D721Med (cell line): ENCODE results near the gene BCL7C.

ENCODE experiments used
- DNase-seq: peaks from one replicate; pipeline ENCODE4 v3.0.0; 2011; ENCODE audit warnings: low spot score; ENCODE audit not compliant: insufficient read length
- FAIRE-seq: peaks from 2 replicates; lab custom pipeline; 2011; peaks lifted over from hg19 to GRCh38; lab: Jason Lieb, UNC
- TF ChIP-seq, protein P1 (sequence below): IDR thresholded peaks from 2 replicates; pipeline ENCODE4 v1.5.1; 2012; ENCODE audit warnings: mild to moderate bottlenecking, control low read depth; ENCODE audit not compliant: insufficient read depth; ENCODE audit errors: missing control alignments

BCL7C gene

DNA sequence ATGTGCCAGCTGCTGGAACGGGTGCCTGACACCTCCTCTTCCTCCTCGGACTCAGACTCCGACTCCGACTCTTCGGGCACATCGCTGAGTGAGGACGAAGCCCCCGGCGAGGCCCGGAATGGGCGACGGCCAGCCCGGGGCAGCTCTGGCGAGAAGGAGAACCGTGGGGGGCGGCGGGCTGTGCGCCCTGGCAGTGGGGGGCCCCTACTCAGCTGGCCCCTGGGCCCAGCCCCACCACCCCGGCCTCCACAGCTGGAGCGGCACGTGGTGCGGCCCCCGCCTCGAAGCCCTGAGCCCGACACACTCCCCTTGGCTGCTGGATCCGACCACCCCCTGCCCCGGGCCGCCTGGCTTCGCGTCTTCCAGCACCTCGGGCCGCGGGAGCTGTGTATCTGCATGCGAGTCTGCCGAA is 36.3 kb upstream of the BCL7C start:
- TF ChIP-seq, protein P1, sequence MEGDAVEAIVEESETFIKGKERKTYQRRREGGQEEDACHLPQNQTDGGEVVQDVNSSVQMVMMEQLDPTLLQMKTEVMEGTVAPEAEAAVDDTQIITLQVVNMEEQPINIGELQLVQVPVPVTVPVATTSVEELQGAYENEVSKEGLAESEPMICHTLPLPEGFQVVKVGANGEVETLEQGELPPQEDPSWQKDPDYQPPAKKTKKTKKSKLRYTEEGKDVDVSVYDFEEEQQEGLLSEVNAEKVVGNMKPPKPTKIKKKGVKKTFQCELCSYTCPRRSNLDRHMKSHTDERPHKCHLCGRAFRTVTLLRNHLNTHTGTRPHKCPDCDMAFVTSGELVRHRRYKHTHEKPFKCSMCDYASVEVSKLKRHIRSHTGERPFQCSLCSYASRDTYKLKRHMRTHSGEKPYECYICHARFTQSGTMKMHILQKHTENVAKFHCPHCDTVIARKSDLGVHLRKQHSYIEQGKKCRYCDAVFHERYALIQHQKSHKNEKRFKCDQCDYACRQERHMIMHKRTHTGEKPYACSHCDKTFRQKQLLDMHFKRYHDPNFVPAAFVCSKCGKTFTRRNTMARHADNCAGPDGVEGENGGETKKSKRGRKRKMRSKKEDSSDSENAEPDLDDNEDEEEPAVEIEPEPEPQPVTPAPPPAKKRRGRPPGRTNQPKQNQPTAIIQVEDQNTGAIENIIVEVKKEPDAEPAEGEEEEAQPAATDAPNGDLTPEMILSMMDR = no peak
- DNase-seq = no peak
- FAIRE-seq = no peak

DNA sequence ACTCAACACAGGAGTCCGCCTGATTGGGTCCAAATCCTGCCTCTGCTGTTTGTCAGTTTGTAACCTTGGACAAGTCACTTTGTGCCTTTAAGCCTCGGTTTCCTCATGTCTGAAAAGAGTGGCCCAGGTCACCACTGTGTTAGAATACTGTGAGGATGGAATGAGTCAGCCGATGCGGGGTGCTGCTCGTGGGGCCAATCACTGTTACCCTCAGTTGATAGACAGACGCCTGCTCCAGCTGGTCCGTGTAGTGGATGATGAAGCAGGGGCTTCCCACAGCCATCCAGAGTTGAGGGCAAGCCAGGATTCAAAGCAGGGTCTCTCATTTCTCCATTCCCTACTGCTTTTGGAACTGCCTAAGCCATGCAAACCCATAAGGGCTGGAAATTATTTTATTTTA is 35.3 kb upstream of the BCL7C start:
- TF ChIP-seq, protein P1 = no peak
- FAIRE-seq (no peak), DNase-seq (no peak)

DNA sequence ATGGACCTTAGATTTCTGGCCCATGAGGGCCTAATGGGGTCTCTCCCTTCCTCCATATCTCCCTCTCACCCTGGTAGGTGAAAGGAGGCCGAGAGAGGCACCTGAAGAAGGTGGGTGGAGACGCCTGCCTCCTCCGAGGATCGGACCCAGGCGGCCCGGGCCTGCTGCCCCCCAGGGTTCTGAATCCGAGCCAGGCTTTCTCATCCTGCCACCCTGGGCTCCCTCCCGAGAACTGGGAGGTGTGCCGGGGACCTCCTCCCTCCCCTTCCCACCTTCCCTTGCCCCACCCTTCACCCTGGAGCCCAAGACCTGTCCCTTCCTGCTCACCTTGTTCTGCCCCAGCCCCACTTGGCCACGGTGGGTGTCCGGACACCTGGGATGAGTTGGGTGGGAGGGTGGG is 34.5 kb upstream of the BCL7C start:
- TF ChIP-seq, protein P1 = no peak
- FAIRE-seq = no peak
- no peak for DNase-seq

DNA sequence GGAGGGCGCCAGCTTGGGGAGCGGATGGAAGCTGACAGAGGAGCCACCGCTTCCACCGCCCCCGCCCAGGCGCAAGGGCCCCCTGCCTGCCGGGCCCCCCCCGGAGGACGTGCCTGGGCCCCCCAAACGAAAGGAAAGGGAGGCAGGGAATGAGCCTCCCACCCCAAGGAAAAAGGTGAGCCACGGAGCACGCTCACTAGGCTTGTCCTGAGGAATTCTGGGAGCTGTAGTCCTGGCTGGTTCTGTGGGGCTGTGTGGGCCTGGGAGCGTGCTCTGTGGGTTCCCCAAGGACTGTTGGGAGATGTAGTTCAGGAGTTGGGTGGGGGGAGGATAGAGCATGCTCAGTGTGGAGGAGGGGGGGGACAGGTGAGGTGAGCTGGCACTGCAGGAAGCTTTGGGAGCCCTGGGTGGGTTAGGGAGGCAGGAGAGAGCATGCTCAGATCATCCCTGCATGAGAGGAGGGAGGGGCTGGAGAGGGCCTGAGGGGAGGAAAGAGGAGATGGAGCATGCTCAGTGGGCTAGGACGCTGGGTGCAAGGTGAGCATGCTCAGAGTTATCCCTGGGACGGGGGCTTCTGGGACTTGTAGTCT is 34.0 kb upstream of the BCL7C start:
- TF ChIP-seq, protein P1 = no peak
- DNase-seq = peak; percentile 94
- no peak for FAIRE-seq

DNA sequence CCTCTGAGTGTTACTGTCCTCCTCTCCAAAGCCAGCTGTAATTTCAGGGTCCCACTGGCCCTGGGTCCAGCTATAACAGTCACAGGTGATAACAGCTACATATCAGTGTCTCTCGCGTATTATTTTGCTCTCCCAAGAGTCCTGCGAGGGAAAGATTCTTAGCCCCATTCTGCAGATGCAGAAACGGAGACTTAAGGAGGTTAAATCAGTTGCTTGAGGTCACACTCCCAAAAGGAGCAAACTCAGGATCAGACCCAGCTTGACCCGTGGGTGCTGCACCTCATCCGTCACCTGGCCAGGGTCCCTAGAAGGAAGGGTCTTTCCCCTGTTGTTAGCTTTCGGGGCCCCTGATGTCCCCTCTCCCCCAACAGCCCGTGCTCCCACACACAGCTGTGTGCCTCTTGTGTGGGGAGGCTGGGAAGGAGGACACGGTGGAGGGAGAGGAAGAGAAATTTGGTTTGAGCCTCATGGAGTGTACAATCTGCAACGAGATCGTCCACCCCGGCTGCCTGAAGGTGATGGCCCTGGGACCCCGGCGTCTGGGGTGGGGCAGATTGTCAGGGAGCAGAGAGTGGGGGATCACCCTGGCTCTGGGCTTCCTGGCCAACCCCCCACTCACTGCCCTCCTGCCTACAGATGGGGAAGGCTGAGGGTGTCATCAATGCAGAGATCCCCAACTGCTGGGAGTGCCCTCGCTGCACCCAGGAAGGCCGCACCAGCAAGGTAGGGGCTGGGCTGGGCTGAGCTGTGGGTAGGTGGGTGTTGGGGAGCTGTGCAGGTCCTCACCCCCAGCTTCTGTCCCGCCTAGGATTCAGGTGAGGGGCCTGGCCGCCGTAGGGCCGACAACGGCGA is 33.3 kb upstream of the BCL7C start:
- no peak for FAIRE-seq
- no peak for DNase-seq
- TF ChIP-seq, protein P1 = no peak

DNA sequence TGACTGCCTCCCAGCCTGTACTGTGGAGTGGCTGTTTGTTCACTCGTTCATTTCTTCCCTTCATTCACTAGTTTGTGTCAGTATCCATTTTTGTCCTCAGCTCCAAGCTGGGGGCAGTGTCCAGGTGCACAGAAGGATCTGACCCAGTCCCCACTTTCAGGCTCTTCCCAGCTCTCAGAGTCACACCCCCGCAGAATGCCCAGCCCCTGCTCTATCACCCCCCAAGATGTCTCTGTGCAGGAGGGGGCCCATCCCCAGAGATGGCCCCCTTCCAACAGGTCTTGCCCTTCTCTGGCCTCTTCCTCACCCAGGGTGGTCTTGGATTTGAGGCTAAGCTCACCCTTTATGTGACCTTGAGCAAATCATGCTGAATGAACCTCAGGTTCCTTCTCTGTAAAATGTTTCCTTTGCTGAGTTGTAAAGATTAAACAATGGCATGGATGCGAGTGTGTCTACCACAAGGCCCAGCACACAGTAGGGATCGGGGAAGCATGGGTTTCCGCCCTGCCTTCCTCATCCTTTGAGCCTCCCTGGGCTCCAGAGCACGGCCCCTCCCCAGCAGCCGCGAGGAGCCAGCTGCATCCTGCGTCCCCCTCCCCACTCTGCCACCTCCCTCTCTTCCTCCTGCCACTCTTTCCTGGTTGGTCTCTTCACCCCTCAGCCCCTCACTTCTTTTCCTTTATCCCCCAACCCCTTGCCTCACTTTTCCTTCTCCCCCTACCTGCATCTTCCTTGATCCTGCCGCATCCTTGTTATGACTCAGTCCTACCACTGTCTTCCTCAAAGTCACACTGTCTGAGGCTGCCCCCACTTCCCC is 32.3 kb upstream of the BCL7C start:
- DNase-seq (no peak), FAIRE-seq (no peak)
- TF ChIP-seq, protein P1 = no peak

DNA sequence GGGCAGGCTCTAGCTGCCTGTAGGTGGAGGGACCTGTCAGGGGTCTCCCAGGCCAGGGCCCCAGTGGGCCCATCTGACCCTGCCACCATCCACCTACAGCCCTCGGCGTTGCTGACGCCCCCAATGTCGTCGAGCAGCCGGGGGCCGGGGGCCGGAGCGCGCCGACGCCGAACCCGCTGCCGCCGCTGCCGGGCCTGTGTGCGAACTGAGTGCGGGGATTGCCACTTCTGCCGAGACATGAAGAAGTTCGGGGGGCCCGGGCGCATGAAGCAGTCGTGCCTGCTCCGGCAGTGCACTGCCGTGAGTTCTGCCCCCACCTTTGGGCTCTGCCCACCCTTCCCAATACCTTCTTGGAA is 31.7 kb upstream of the BCL7C start:
- TF ChIP-seq, protein P1 = no peak
- DNase-seq = no peak
- no peak for FAIRE-seq
